A204.1 (cell line): ENCODE results near the gene PALS2.

Experiments
- FAIRE-seq: peaks from 2 replicates; lab custom pipeline; 2012; peaks lifted over from hg19 to GRCh38; lab: Jason Lieb, UNC

The PALS2 gene

DNA sequence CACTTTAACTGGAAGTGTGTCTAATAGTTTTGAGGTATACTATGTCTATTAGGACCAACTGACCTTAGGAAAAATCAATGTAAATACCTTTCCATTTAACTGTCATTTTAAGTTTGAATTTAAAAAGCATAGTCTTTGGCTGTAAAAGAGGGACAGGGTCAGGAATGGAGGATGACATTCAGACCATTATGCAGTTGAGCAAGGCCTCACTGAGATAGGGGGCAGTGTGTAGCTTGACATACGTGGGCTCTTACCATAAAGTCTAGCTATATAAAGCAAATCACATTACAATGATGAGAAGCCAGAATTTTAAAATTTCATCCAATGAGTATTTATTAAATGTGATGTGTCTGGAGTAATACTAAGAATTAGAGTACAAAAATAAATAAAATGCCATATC lies 17.9 kb downstream of the PALS2 start:
- no peak for FAIRE-seq

DNA sequence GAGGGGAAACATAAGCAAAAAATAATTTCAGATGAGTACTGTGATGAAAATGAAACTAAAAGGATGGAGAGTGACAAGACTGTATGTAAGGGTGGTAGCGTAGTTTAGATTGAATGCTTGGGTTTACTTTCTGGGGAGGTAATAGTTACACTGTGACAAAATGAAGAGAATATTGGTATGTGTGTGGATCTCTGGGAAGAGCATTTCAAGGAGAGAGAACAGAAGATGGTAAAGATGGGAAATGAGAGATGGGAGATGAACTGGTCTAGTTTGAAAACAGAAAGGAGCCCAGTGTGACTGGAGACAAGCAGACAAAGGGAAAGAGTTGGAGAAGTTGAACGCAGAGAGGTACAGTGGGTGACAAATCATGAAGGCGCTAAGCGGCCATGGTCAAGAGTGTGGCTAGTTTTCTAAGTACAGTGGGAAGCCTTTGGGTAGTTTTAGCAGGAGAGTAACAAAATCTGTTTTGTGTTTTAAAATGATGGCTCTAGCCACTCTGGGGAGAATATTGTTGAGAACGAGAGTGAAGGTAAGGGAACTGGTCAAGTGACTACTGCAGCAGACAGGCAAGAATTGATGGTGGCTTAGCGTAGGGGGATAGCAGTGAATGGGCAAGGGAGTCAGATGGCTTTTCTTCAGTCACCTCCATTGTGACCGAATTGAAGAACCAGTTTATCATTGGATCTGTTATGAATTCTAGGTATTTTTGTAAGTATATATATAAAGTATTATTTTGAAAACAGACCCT lies 22.6 kb downstream of the PALS2 start:
- no peak for FAIRE-seq

DNA sequence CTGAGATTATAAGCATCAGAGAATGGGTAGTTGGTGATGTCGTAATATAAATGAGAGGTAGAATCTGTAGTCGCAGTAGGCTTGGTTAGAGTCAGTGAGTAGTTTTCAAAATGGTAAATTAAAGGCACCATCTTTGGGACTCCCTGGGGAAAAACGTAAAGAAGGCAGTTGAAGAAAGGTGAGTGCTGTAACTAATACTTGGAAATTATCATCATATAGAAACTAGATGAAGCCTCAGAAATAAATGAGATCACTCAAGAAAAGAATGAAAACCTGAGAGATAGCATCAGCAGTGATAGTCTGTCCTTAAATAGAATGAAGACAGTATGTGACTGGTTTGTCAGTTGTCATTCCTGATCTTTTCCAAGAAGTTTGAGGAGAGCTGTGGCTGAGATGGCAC lies 23.8 kb downstream of the PALS2 start:
- FAIRE-seq: no peak

DNA sequence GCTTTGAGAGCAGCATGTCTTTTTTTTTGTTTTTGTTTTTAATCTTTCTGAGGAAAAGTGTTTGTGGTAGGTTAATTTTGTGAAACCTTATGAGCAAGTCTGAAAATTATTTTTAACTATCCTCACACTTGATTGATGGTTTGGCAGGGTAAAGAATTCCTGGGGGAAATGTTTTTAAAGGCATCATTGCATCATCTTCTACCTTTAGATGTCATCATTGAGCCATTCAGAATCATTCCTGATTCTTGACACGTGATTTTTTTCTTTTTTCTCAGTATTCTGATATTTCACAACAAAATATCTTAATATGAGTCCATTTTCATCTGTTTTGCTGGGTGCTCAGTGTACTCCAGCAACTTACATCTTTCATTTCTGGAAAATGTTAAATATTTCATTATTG lies 28.3 kb downstream of the PALS2 start:
- no peak for FAIRE-seq

DNA sequence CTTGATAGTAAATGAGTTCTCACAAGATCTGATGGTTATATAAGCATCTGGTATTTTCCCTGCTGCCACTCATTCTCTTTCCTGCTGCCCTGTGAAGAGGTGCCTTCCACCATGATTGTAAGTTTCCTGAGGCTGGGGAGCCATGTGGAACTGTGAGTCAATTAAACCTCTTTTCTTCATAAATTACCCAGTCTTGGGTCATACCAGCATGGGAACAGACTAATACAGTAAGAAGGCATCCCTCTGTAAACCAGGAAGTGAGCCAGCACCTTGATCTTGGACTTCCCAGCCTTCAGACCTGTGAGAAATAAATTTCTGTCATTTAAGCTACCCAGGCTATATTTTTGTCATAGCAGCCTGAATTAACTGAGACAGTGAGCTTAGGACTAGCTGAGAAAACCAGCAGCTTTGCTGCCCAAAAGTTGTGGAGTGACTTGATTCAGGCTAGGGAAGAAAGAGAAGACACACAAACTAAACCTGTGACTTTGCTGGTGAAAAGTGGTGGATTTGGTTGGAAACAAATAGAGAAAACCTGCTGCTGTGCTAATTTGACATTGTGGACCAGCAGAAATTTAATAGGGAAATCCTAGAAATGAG lies 29.7 kb downstream of the PALS2 start:
- FAIRE-seq: no peak

DNA sequence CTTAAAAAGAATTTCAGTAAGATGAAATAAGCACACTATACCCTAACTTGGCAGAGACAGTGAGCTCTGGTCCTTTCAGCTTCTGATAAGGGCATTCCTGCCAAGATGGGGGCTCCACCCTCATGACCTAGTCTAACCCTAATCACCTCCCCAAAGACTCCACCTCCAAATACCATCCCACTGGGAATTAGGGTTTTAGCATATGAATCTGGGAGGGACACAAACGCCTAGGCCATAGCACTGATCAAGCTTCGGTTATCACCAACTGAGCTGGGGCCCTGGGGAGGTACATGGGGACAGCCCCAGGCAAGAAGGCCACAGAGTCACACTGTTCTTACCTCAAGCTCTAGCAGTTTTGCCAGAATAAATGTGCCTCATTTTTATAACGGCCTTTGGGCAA lies 31.4 kb downstream of the PALS2 start:
- FAIRE-seq: no peak

DNA sequence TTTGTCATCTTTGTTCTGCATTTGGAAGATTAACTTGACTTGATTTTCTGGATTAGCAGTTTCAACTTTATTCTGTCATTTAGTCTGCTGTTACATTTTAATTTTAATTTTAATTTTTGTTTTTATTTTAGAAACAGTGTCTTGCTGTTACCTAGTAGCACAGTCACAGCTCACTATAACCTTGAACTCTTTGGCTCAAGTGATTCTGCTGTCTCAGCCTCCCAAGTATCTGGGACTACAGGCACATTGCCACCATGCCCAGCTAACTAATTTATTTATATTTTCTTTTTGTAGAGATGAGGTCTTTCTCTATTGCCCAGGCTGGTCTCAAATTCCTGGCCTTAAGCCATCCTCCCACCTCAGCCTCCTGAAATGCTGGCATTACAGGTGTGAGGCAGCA lies 35.3 kb downstream of the PALS2 start:
- no peak for FAIRE-seq

DNA sequence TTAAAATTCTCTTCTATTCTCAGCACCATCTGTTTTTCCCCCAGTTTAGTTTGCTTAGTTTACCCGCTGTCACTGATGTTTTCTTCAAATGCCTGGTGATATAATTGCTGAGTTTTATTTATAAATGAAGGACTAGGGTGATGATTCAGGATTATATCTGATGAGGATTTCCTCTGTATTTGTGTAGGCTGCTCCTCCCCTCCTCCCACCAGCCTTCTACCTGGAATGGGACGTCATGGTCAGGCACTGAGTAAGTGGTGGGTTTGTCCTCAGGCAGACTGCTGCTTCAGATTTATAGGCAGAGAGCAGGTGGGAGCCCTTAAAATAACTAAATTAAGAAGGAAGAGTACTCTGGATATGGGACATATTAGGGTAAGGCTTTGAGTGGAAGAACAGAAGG lies 35.8 kb downstream of the PALS2 start:
- FAIRE-seq: no peak

DNA sequence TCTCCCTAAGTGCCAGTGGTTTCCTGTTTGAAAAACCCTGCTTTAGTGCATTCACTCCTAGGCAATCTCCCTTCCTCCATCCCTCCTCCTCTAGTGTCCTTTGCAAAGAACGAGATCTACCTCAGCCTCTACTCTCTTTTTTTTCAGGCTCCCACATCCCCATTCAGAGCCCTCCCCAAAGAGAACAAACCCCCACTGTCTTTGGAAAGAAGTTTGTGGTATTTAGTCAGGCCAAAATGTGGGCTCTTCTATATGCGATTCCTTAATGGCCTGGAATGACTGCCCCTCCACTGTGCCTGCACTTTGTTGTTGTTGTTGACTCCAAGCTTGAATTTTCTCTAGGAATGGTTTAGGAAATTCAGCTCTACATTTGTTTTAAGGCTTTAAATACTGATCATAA lies 36.3 kb downstream of the PALS2 start:
- FAIRE-seq: no peak

DNA sequence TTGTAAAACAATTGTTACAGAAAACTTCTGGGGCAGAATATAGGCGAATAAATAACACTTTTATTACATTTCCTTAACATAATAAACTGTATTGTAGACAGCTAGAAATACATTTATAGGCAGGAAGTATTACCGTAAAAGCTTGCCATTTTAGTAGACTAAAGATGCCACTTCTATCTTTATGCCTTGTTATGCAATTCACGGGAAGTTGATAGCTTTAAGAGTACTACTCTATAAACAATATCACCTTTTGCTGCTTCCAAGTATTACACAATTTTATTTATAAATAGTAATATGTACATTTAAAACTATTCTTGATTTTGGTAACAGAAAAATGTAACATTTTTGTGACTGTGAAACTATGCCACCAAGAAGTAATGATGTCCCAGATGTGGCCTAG lies 37.9 kb downstream of the PALS2 start:
- FAIRE-seq: no peak

DNA sequence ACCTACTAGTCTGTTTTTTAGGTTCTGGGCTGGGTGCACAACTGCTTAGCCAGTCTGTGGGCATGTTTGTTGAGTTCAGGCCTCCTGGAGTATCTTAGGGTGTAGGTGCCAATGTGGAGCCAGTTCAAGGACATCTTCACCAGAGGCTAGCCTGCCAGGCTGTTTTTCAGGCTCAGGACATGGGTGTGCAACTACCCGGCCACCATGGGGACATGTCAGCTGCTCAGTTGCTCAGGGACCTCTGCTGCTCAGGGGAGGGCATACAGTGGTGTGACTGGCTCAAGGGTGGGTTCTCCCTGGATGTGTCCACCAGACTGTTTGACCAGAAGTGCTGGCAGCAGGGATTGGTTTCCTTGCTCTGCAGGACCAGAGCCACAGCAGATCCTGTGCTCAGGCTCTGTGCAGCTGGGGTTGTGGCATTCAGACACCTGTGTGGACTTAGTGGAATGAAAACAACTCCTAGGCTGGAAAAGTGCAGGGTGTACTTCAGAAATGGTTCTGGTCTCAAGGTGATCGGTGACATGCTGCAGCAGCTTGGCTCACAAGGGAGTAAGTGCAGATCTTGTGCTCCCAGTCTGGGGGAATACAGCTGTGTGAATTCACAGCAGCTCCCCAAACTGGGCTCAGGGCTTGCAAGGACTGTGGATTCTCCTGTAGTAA lies 44.8 kb downstream of the PALS2 start:
- no peak for FAIRE-seq

DNA sequence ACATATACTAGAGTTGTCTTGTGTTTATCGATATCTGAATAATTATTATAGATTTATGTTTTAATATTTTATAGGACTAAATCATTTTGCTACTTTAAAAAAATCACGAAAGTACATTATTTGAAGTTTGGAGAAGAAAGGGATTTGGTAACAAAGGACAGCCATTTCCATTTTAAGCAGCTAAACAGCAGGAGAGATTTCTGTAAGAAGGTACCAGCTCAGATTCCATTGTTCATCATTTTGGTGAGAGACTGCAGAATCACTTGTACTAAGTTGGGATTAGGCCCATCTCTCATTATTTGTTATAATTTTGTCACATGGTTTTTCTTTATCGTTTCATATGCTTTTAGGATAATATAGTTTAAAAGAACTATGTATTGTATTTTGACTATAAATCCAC lies 46.7 kb downstream of the PALS2 start:
- no peak for FAIRE-seq

DNA sequence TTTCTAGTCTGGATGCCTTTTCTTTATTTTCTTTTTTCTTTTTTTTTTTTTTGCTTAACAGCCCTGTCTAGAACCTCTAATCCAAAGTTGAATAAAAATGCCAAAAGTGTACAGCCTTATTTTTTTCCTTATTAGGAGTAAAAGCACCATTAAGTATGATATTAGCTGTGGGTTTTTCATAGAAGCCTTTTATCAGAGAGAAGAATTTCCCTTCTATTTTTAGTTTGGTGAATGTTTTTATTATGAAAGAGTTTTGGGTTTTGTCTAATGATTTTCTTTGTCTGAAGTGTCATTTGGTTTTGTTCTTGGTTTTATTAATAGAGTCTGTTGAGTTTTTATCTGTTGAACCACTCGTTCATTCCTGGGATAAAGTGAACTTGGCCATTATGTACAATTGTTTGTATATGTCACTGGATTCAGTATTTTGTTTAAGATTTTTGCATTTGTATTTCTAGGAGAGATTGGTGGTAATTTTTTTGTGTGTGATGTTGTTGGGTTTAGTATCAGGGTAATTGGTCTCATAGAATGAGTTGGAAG lies 49.5 kb downstream of the PALS2 start:
- no peak for FAIRE-seq
